Measurements from ENCODE around the gene ANTXR2. TPM values are rescaled to one million over a fixed set of nuclear protein-coding genes. Genes with fewer than 3 reads are reported as not detected.

The ANTXR2 gene
- total RNA-seq, 8 experiments from 2014 or later = 10.5 to 72.6 (median 39.5) TPM

DNA sequence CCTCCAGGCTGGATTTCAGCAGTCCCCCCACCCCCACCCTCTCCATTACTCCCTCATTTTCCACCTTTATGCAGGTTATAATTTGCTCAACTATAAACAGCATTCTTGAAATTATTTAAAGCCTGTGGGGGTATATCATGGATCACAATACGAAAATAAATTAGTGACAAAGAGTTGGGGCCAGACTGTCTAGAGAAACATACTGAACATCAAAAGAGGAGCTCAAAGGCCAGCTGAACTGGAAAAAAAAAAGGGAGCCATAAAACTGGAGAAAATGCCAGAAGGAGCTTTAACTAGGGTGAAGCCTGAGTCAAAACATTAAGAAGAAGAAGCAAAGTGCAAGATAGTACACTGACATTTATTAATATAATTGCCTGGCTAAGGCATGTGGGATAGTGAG is 137.8 kb downstream of the ANTXR2 start:
- ATAC-seq (replicated peaks in 6 of 8) = no peak
- H3K4me1 ChIP-seq (replicated peaks in 1 of 2) = no peaks in the 10 kb centered on the region
- WGBS, 10 experiments = 33 to 100% (median 60%) methylated on average over 1 of the region's 1 CpG; no CpG with 5 or more reads in 1 of the 10 experiments
- H3K4me3 ChIP-seq = no peak overlapping the region
- in situ Hi-C loops (cut with MboI; ENCODE audit: low pct_unique_long_range_greater_than_20kb in 2 of 9, low sequenced_read_pairs in 9 of 9, unreplicated experiment in 9 of 9) = no loop called here
- H3K27ac ChIP-seq = no peak overlapping the region

DNA sequence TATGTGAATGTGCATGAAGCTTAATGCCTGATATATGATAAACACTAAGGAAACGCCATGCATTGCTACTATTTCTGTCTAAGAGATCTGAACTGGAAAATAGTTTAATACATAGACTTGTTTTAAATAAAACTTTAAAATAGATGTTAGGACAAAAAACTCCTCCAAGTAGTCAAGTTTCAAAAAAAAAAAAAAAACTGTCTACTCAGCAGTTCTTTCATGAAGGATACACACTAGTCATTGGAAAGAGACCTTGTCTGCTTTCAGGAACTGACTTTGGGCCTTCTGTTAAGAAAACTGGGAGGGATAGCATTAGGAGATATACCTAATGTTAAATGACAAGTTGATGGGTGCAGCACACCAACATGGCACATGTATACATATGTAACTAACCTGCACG is 138.4 kb downstream of the ANTXR2 start:
- H3K4me3 ChIP-seq = no peak overlapping the region
- H3K4me1 ChIP-seq (replicated peaks in 1 of 2) = no peaks in the 10 kb centered on the region
- in situ Hi-C loops (cut with MboI; ENCODE audit: low pct_unique_long_range_greater_than_20kb in 2 of 9, low sequenced_read_pairs in 9 of 9, unreplicated experiment in 9 of 9) = no loop called here
- no peak for ATAC-seq (replicated peaks in 6 of 8)
- WGBS, 10 experiments = 50 to 100% (median 98%) methylated on average over 1 to 2 of the region's 2 CpGs
- H3K27ac ChIP-seq = no peak overlapping the region

DNA sequence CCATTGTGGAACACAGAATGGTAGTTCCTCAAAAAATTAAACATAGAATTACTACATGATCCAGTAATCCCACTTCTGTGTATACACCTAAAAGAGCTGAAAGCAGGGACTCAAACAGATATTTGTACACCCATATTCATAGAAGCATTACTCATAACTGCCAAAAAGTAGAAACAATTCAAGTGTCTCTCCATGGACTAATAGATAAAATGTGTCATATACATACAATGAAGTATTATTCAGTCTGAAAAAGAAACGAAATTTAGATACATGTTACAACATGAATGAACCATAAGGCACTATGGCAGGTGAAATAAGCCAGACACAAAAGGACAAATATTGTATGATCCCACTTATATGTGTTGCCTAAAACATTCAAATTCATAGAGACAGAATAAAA is 145.1 kb downstream of the ANTXR2 start:
- in situ Hi-C loops (cut with MboI; ENCODE audit: low pct_unique_long_range_greater_than_20kb in 2 of 9, low sequenced_read_pairs in 9 of 9, unreplicated experiment in 9 of 9) = no loop called here

DNA sequence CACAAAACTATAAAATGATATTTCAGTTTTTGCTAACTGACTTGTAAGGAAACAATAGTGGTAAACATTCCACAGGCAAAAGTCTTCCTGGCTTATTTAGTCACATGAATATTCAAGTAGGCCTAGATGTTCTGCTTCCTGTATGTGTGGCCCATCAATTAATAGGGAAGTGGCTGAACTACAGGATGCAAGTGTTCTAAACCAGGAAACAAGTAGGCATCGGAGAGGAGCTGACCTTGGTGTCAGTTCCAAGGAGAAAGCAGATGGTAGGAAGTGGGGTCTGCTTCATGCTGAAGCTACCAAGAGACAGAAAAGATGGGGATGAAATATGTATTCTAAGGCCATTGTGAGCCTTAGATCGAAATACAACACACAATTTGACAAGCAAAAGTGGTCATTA is 149.7 kb downstream of the ANTXR2 start:
- H3K4me1 ChIP-seq (replicated peaks in 1 of 2) = peaks cover 3 to 25% of the 10 kb centered on the region in 2 donors
- ATAC-seq (replicated peaks in 6 of 8) = no peak
- in situ Hi-C loops (cut with MboI; ENCODE audit: low pct_unique_long_range_greater_than_20kb in 2 of 9, low sequenced_read_pairs in 9 of 9, unreplicated experiment in 9 of 9) = no loop called here
- H3K4me3 ChIP-seq = no peak overlapping the region
- H3K27ac ChIP-seq = no peak overlapping the region
- WGBS, 10 experiments = 67 to 100% (median 90%) methylated on average over 1 to 2 of the region's 2 CpGs; no CpG with 5 or more reads in 3 of the 10 experiments

More for the DNA sequence above, 145.1 kb downstream of the ANTXR2 start:
- ATAC-seq (replicated peaks in 6 of 8) = no peak
- Histone ChIP-seq H3K4me3 (no peak overlapping the region), H3K4me1 (replicated peaks in 1 of 2) (peaks cover 0 to 4% of the 10 kb centered on the region in 2 donors), H3K27ac (no peak overlapping the region)
- WGBS, 10 experiments = 56 to 100% (median 83%) methylated on average over 1 of the region's 1 CpG; no CpG with 5 or more reads in 1 of the 10 experiments

DNA sequence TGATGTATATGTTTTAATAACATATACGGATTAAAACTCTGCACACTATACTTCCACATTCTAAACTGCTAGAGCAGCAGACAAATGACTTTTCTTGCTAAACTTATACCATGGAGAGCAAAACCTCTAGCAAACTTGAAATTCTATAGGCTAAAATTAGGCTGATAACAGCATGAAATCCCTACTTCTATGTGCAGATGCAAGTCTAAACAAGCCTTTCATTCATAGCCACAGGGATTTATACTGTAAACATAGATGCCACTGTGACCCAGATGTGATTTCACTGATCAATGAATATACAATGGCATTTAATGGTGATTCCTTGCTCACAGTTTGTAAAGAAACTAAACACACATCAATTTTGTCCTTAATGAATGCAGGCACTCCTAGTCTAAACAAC is 151.0 kb downstream of the ANTXR2 start:
- in situ Hi-C loops (cut with MboI; ENCODE audit: low pct_unique_long_range_greater_than_20kb in 2 of 9, low sequenced_read_pairs in 9 of 9, unreplicated experiment in 9 of 9) = no loop called here

DNA sequence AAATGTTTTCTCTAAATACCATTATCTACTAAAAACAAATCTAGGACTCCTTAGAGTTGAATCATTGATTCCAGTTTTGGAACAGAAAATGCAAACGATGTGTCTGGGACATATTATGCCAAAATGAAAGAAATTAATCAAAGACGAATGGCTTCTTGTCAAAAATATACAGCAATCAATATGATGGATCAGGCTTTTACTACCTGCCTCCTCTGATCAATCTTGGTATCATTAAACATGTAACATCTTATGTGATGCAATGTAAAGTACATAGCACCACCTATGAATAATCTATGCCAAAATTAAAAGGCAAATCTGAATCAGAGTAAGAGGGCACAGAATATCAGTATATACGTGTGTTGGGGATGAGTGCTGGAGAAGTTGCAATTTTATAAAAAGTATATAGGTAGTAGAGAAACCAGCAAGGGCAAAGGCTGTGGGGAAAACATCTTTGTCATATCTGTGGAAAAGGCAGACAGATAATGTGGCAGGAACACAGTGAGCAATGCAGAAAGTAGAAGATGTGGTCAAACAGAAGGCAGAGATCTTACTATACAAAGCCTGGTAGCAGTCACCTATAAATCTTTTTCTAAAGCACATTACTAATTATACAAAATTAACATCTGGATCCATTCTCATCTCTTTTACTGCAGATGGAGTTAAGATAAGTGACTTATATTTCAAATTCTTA is 152.7 kb downstream of the ANTXR2 start:
- 47 to 100% (median 85%) methylated on average over 1 to 3 of the region's 3 CpGs for WGBS, 10 experiments
- in situ Hi-C loops (cut with MboI; ENCODE audit: low pct_unique_long_range_greater_than_20kb in 2 of 9, low sequenced_read_pairs in 9 of 9, unreplicated experiment in 9 of 9) = no loop called here
- no peak overlapping the region for H3K4me3 ChIP-seq
- peak overlapping the region in 1 of 2 donors; percentile 35 for H3K27ac ChIP-seq
- H3K4me1 ChIP-seq (replicated peaks in 1 of 2) = peaks cover 3 to 29% of the 10 kb centered on the region in 2 donors
- peak in 3 of 8 experiments; percentile 41 to 64 (median 50) for ATAC-seq (replicated peaks in 6 of 8)

More for the DNA sequence above, 151.0 kb downstream of the ANTXR2 start:
- Histone ChIP-seq H3K4me3 (no peak overlapping the region), H3K4me1 (replicated peaks in 1 of 2) (peaks cover 3 to 25% of the 10 kb centered on the region in 2 donors), H3K27ac (no peak overlapping the region)
- WGBS, 10 experiments = 50 to 100% (median 100%) methylated on average over 1 of the region's 1 CpG; no CpG with 5 or more reads in 2 of the 10 experiments
- no peak for ATAC-seq (replicated peaks in 6 of 8)

DNA sequence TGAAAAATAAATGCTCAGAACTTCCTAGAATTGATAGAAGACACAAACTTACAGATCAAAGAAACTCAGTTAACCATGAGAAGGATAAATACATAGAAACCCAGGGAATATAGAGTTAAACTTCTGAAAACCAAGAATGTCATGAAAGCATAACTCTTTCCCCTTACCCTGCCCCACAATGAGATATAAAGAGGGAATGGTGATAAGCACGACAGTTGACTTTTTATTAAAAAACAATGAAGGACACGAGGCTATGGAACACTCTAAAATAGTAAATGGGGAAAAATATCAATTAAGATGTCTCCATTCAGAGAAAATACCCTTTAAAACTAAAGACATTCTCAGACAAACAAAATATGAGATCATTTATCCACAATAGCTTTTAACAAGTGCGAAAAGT is 154.7 kb downstream of the ANTXR2 start:
- no peak for ATAC-seq (replicated peaks in 6 of 8)
- 78 to 100% (median 91%) methylated on average over 2 to 3 of the region's 3 CpGs for WGBS, 10 experiments
- in situ Hi-C loops (cut with MboI; ENCODE audit: low pct_unique_long_range_greater_than_20kb in 2 of 9, low sequenced_read_pairs in 9 of 9, unreplicated experiment in 9 of 9) = no loop called here
- Histone ChIP-seq H3K4me3 (no peak overlapping the region), H3K27ac (no peak overlapping the region), H3K4me1 (replicated peaks in 1 of 2) (peaks cover 3 to 37% of the 10 kb centered on the region in 2 donors)

DNA sequence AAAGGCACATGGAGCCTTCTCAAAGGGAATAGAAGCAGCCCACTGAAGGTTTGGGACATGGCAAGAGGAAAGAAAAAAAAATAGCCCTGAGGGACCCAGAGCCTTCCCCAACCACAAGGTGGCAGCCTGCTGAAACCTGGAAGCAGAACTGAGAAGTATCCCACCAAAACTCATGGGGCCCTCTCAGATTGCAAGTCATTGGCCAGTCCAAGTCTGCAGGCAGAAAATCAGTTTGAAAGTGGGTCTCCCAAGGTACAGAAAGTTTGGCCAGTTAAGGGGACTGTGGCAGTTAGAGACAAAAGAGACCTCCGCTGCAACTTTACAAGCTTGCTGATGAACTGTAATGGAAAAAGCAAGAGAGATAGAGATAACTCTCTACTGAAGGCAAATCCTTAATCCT is 155.8 kb downstream of the ANTXR2 start:
- Histone ChIP-seq H3K4me3 (no peak overlapping the region), H3K4me1 (replicated peaks in 1 of 2) (peaks cover 3 to 38% of the 10 kb centered on the region in 2 donors), H3K27ac (no peak overlapping the region)
- in situ Hi-C loops (cut with MboI; ENCODE audit: low pct_unique_long_range_greater_than_20kb in 2 of 9, low sequenced_read_pairs in 9 of 9, unreplicated experiment in 9 of 9) = no loop called here
- 100% methylated on average over 1 of the region's 1 CpG; no CpG with 5 or more reads in 4 of the 10 experiments for WGBS, 10 experiments
- ATAC-seq (replicated peaks in 6 of 8) = no peak

DNA sequence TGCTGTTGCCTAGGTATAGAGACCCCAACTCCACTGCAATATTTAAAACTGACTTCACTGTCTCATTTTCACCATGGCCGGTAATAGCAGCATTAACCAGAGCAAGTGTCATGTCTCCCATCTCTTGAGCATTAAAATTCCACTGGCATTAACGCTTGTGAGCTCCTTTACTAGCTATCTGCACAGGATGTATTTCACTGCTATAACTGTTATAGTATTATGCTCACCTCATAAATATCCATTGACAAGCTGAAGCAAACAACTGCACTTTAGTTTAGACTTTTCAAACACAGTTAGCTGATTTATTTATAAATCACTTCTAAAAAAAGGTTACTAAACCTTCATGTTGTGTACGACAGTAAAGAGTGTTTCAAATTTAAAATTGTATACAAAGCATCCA is 157.8 kb downstream of the ANTXR2 start:
- in situ Hi-C loops (cut with MboI; ENCODE audit: low pct_unique_long_range_greater_than_20kb in 2 of 9, low sequenced_read_pairs in 9 of 9, unreplicated experiment in 9 of 9) = no loop called here
- peak in 5 of 8 experiments; percentile 37 to 78 (median 47) for ATAC-seq (replicated peaks in 6 of 8)
- 47 to 100% (median 94%) methylated on average over 1 to 3 of the region's 3 CpGs for WGBS, 10 experiments
- peak overlapping the region in 1 of 2 donors; percentile 27 for H3K27ac ChIP-seq
- peaks cover under 1 to 24% of the 10 kb centered on the region in 2 donors for H3K4me1 ChIP-seq (replicated peaks in 1 of 2)
- no peak overlapping the region for H3K4me3 ChIP-seq

DNA sequence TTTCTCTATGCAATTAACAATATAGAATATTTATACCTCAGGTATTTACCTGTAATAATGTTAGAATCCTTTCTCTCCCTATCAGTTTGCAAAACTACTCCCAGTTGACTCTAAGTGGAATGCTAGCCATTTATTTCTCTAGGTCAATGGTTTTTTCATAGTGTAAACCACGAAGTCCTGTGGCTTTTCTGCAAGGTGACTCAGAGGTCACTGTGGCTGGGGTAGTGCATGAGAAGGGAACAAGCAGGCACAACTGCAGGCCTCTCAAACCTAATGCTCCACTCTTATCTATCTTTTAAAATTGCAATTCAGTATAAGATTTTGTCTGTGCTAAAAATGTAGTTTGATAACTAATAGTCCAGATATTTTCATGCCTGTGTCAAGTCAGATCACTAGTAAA is 159.4 kb downstream of the ANTXR2 start:
- WGBS, 10 experiments = 0 to 57% (median 36%) methylated on average over 1 of the region's 1 CpG; no CpG with 5 or more reads in 6 of the 10 experiments
- Histone ChIP-seq H3K27ac (no peak overlapping the region), H3K4me1 (replicated peaks in 1 of 2) (peaks cover 0 to 17% of the 10 kb centered on the region in 2 donors), H3K4me3 (no peak overlapping the region)
- no peak for ATAC-seq (replicated peaks in 6 of 8)
- in situ Hi-C loops (cut with MboI; ENCODE audit: low pct_unique_long_range_greater_than_20kb in 2 of 9, low sequenced_read_pairs in 9 of 9, unreplicated experiment in 9 of 9) = no loop called here

DNA sequence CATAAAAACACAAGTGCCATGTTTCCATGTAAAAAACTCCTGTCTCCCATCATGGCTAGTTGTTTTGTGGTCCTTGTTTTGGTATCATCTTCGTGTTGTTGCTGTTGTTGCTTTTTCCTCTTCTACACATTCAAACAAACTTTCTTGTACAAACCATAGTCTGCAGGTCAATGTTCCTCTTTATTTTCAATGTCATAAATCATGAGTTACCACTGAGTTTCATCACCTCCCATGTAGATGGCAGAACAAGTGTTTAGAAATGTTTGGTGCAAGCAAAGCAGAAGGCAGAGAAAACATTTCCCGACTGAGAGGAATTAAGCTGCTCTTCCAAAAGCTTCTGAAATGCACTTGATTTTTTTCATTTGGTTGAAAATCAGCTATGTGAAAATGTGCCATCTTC is 166.0 kb downstream of the ANTXR2 start:
- WGBS, 10 experiments = 57 to 100% (median 97%) methylated on average over 1 to 2 of the region's 2 CpGs; no CpG with 5 or more reads in 1 of the 10 experiments
- H3K27ac ChIP-seq = peak overlapping the region in 1 of 2 donors; percentile 59
- in situ Hi-C loops (cut with MboI; ENCODE audit: low pct_unique_long_range_greater_than_20kb in 2 of 9, low sequenced_read_pairs in 9 of 9, unreplicated experiment in 9 of 9) = no loop called here
- H3K4me3 ChIP-seq = no peak overlapping the region
- peaks cover 5 to 10% of the 10 kb centered on the region in 2 donors for H3K4me1 ChIP-seq (replicated peaks in 1 of 2)
- no peak for ATAC-seq (replicated peaks in 6 of 8)

DNA sequence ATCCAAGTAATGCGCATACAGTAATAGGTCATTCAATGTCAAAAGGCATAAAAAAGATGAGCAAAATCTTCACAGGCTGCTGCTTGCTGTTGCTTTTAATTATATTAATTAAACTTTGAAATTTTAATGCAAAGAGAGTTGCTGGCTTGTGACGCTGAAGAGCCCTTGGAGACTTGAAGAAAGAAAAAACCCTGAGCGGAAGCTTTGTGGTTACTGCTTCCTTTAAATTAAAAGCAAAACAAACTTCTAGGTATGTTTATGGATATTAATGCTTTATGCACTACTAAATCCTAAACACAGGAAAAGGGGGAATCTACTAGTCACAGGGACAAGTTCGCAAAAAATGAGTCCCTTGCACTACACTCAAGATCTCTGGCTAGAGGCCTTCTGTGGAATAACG is 166.7 kb downstream of the ANTXR2 start:
- Histone ChIP-seq H3K27ac (no peak overlapping the region), H3K4me1 (replicated peaks in 1 of 2) (peaks cover 5 to 10% of the 10 kb centered on the region in 2 donors), H3K4me3 (no peak overlapping the region)
- WGBS, 10 experiments = 89 to 100% (median 96%) methylated on average over 2 to 5 of the region's 5 CpGs
- in situ Hi-C loops (cut with MboI; ENCODE audit: low pct_unique_long_range_greater_than_20kb in 2 of 9, low sequenced_read_pairs in 9 of 9, unreplicated experiment in 9 of 9) = no loop called here
- no peak for ATAC-seq (replicated peaks in 6 of 8)

DNA sequence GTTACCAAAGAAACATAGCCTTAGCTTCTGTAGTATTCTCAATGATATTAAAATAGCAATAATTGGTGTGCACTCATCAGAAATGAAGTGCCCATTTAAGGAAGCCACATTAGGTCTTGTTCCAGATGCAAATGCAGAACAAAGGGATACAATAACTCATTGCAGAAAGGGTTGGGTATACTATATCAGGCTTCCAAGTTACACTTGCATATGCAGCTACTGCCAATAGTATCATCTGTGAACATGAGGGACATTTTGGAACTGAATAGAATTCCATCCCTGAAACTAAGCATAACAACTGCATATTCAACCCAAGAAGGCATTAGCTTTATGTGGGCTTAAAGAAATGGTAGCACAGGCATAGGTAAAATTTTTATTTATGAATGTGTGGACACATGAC is 167.8 kb downstream of the ANTXR2 start:
- Histone ChIP-seq H3K4me3 (no peak overlapping the region), H3K27ac (no peak overlapping the region), H3K4me1 (replicated peaks in 1 of 2) (peaks cover 5 to 10% of the 10 kb centered on the region in 2 donors)
- peak in 2 of 8 experiments; percentile 34 to 69 for ATAC-seq (replicated peaks in 6 of 8)
- in situ Hi-C loops (cut with MboI; ENCODE audit: low pct_unique_long_range_greater_than_20kb in 2 of 9, low sequenced_read_pairs in 9 of 9, unreplicated experiment in 9 of 9) = no loop called here

DNA sequence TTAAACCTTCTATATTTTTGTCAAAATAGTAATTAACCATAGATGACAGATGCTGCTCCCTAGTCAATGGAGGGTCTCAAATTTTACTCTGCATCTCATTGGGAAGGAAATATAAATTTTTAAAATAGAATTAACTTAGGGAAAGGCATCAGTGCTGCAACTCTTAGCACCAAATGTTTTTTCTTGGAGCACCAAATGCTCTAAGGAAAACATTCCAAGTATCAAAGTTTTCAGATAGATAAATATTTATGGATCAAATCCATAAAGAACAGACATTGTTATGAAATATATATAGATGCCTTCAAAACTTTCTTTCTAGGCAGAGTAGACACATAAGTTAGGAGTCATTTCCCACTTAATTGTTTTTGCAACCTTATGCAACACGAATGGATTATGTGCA is 168.7 kb downstream of the ANTXR2 start:
- no peak for ATAC-seq (replicated peaks in 6 of 8)
- Histone ChIP-seq H3K4me1 (replicated peaks in 1 of 2) (peaks cover 5 to 10% of the 10 kb centered on the region in 2 donors), H3K27ac (no peak overlapping the region), H3K4me3 (no peak overlapping the region)
- in situ Hi-C loops (cut with MboI; ENCODE audit: low pct_unique_long_range_greater_than_20kb in 2 of 9, low sequenced_read_pairs in 9 of 9, unreplicated experiment in 9 of 9) = no loop called here
- 33 to 100% (median 86%) methylated on average over 1 of the region's 1 CpG for WGBS, 10 experiments

All from motor neuron (in vitro differentiated cells).